NCI-H460 (cell line): ENCODE data around the gene PMEPA1. TPM values are rescaled to one million over a fixed set of nuclear protein-coding genes. Genes with fewer than 3 reads are reported as not detected.

ENCODE experiments used
- DNase-seq: peaks from one replicate; pipeline ENCODE4 v3.0.0-alpha.2; 2016; ENCODE audit warnings: low read depth; ENCODE audit errors: extremely low read depth
- total RNA-seq: library from RNA; depleted of rRNA; stranded (reverse); fragments of >200 nt; shearing (Covaris generic); gene quantifications from 2 replicates; pipeline ENCODE4 v1.2.3, GENCODE V29; 2014

PMEPA1 gene
- total RNA-seq, 1 experiment from 2014 or later: 3.1 TPM

GRCh38 chr20:57737349-57737748 lies 27.5 kb upstream of the PMEPA1 start:
- DNase-seq: no peak

- no peak for DNase-seq
Measured at GRCh38 chr20:57736738-57737347, 27.0 kb upstream of the PMEPA1 start.

DNA sequence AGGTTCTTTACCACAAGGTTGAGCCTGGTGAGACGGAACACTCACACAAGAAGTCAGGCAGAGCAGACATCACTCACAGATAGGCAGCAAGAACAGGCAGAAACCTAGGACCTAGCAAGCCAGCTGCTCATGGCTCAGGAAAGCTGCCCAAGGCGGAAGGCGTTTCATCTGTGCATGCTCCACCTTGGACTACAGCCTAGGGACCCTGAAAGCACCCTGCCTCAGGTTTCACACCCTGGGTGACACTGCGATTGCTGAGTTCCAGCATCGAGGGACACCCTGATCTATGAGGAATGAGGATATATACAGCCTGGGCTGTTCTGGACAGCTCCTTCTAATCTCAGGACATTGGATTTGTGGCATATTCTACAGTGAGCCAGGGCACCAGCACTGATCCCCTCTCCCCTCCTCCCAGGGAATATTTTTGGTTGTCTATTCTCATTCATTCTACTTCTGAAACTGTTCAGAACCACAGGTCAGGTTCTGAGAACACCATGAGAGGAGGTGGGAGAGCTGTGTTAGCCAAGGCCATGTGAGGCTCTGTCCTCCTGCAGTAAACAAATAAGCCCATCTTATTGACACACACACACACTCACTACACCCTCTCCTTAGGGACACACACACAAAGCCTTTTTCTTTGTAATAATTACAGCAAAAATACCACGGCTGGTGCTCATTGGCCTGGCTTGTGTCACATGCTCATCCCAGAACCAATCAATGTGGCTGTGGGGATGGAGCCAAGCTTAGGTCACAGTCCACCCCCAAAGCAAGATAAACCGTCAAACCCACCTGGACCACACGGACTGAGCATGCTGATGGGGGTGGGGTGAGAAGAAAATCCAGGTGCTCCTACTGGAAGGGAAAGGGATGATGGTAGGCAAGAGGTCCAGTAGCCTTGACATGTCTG lies 26.3 kb upstream of the PMEPA1 start:
- DNase-seq: no peak

DNA sequence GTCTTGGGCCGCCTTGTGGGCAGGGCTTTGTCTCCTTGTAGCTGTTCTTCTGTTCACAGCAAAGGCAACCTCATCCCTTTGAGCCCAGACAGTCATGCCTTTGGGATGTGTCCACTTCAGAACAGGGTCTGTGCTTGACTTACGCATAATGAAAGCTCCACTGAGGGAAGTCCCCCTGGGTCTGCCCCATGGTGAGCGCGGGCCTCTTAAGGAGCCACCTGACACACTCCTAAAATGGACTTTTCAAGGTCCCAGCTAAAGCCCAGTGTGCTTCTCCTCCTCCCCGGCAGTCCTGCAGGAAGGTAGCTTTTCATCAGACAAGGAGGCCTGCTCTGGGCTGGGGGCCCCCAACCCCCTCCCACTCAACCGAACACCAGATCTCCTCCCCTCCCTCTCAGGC lies 24.9 kb upstream of the PMEPA1 start:
- DNase-seq: no peak

- DNase-seq: no peak
Measured at GRCh38 chr20:57732226-57732625, 22.4 kb upstream of the PMEPA1 start.

DNA sequence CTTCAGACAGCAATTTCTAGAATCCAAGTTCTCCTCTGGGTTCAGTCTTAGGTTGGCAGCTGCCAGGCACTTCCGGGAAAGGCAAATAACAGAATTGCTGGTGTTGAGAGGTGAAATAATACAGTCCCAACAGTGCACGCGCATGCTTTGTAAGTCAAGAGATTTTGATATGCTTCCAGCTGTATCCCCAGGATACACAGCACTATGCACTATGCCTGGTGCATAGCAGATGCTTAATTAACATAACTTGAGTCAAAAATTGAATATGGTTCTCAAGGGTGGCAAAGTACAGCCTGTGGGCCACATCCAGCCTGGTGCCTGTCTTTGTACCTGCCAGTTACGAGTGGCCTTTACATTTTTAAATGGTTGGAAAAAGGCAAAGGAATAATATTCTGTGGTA lies 18.9 kb upstream of the PMEPA1 start:
- no peak for DNase-seq

DNA sequence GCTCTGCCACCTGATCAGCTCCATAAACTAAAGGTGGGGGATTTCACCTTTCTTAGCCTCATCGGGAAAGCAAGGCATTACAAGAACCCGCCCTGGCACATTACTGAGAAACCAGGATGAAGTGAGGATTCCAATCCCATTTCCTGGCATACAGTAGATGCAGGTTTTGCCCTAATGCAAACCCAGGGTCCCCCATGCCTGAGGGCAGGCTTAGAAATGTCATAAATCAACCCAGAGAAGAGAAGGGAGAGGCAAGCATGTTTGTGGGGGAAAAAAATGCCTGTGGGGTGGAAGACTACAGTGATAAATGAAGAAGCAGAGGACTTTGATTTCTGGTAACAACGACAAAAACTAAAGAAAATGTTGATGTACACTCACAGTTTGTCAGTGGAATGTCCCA lies 18.0 kb upstream of the PMEPA1 start:
- DNase-seq: no peak

- no peak for DNase-seq
Measured at GRCh38 chr20:57725636-57726035, 15.8 kb upstream of the PMEPA1 start.

DNA sequence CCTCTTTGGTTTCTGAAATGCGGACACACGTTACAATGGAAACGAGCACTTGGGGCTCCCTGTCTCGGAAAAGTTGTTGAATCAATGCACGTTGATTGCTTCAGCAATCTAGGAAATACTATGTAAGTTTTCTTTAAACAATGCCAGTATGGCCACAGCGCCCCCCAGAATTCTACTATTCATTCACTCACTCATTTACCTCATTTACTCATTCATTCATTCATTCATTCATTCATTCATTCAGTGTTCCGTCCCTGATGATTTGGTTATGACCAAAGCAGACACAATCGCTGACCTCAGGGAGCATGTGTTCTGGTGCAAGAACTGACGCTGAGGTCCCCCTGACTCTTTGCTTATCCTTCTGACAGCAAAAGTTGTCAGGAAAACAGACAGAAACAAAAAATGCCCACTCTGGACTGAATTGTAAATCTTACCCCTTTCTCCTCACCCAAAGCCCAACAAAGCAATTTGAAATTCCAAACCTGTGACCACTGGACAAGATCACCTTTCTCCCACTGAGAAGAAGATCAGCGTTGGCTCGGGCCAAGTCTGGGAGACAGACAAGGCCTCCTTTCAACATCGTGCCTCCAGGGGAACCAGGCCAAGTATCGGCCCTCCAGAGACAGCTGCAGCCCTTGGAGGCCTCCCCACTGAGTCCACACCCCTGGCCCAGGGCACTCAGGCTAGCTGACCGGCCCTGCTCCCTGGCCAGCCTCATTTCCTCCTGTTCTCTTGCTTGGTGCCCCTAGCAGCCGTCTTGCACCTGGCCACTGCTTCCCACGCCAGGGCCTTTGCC lies 15.0 kb upstream of the PMEPA1 start:
- no peak for DNase-seq

DNA sequence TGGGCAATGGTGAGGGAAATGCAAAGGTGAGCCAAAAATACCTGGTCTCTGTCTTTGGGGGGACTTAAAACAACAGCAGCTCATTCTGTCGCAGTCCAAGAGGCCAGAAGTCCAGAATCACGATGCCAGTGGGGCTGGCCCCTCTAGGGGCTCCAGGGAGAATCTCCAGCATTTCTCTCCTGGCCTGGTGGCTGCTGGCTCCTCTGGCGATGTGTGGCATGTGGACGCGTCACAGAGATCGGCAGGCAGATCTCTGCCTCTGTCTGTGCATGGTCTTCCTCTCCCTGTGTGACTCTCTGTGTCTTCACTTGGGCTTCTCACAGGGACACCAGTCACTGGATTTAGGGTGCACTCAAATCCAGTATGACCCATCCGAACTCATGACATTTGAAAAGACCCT lies 14.0 kb upstream of the PMEPA1 start:
- DNase-seq: no peak

GRCh38 chr20:57719951-57720350 lies 10.1 kb upstream of the PMEPA1 start:
- DNase-seq: no peak

GRCh38 chr20:57718490-57719009 lies 8.7 kb upstream of the PMEPA1 start:
- peak; percentile 98 for DNase-seq

DNA sequence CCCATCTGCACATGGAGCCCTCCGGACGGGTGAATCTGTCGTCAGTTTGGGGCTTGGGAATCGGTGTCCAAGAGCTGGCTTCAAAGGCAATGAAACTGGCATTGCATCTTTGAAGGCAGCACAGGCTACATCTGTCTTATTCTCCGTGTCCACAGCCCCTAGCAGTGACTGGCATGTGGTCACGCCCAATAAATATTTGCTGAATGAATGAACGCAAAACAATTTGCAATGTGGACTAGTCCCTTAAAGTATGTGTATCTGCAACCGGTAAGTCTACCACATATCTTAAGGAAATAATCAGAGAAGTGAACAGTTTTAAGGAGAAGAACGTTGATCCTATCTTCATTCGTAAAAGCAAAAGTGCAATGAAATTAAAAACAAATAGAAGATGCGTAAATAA lies 8.0 kb upstream of the PMEPA1 start:
- peak; percentile 53 for DNase-seq

DNA sequence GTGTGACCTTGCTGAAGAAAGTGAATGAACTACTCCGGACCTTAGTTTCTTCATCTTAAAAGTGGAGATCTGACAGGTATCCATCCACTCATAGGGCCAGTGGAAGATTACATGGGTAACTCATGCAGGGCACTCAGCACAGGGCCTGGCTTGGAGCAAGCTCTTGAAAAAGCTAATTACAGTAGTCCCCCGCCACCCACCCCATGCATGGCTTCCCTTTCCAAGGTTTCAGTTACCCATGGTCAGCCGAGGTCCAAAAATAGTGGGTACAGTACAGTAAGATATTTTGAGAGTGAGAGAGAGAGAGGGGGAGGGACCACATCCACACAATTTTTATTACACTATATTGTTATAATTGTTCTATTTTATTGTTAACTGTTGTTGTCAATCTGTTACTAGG lies 7.1 kb upstream of the PMEPA1 start:
- DNase-seq: no peak

GRCh38 chr20:57716202-57716601 lies 6.4 kb upstream of the PMEPA1 start:
- no peak for DNase-seq

DNA sequence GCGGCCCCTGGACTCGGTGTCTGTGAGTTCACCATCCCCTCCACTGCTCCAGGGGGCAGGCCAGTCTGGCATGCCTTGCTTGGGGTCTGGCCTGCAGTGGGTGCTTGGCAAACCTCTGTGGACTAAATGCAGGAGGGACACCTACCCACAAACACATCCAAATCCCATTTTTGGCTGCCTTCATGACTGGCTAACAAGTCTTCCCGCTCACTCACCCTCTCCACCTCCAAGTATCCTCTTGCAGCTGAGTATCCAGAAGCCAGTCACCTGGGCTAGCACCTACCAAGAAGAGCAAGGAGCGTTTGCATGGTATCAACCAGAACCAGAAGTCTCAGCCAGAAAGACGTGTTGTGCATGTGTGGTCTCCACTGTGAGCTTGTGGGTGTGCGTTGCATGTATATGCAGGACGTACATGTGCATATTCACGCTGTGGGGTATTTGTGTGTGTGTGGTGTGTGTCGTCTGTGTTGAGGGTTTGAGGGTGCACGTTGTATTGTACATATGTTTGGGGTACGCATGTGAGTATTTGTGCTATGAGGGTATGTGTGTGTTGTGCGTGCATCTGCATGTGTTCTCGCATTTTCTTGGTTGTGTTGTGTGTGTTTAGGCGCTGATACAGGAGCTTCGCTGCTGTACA lies 5.6 kb upstream of the PMEPA1 start:
- DNase-seq: no peak

GRCh38 chr20:57714409-57715267 lies 4.8 kb upstream of the PMEPA1 start:
- no peak for DNase-seq

DNA sequence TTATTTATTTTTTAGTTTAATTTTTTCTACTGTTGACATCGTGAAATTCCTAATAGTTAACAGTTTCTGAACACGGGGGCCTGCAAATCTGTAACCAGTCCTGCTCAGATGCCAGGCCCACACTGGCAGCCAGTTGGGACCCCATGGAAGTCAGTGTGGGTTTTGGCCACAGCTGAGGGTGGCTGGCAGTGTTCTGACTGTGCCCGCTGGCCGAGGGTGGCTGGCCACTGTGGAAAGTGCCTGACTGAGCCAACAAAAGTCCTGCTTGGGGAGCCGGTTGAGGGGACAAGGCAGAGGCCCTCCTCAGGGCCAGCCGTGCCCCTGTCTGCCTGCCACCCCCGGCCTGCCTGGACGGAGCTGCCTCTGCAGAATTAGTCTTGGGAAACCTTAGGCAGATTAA lies 4.1 kb upstream of the PMEPA1 start:
- no peak for DNase-seq

GRCh38 chr20:57713505-57713903 lies 3.7 kb upstream of the PMEPA1 start:
- DNase-seq: no peak
